HepG2 (cell line): ENCODE results near the gene CBFA2T2. TPM values are rescaled to one million over a fixed set of nuclear protein-coding genes. Genes with fewer than 3 reads are reported as not detected.
A peak's percentile ranks its signal among the peaks of the same experiment; 100 is the strongest.

Experiments used
- FOXA1 ChIP-seq, 2 experiments: fragments of 450-650 bp in 1 of 2; sonication (generic) in 1 of 2; formaldehyde crosslinking in 1 of 2; IDR thresholded peaks; 2 replicates each; pipeline versions ENCODE4 v1.4.0 to v1.6.1; 2016 to 2020; ENCODE audit warnings: missing genetic modification reagents in 1 of 2
- HIC2 ChIP-seq: sonication (generic); formaldehyde crosslinking; IDR thresholded peaks from 2 replicates; pipeline ENCODE4 v1.9.0; 2022; ENCODE audit warnings: low read depth, missing genetic modification reagents
- HNF4G ChIP-seq, 2 experiments: sonication (generic) in 1 of 2; formaldehyde crosslinking in 1 of 2; IDR thresholded peaks; 2 replicates each; pipeline versions ENCODE4 v1.4.0 to v1.6.1; 2011 to 2020; ENCODE audit warnings: borderline replicate concordance in 2 of 2, low read depth in 2 of 2, mild to moderate bottlenecking in 2 of 2, low read length in 1 of 2, missing genetic modification reagents in 1 of 2, moderate library complexity in 1 of 2
- KAT8 ChIP-seq: IDR thresholded peaks from 2 replicates; pipeline ENCODE4 v1.6.1; 2016; ENCODE audit warnings: missing genetic modification reagents, missing compliant biosample characterization
- KLF12 ChIP-seq: sonication (generic); formaldehyde crosslinking; IDR thresholded peaks from 2 replicates; pipeline ENCODE4 v1.4.0; 2020; ENCODE audit warnings: missing genetic modification reagents, borderline replicate concordance
- KLF9 ChIP-seq: IDR thresholded peaks from 2 replicates; pipeline ENCODE4 v1.6.1; 2016; ENCODE audit warnings: low read depth
- LRRFIP1 ChIP-seq: sonication (generic); formaldehyde crosslinking; conservative IDR thresholded peaks from 2 replicates; pipeline ENCODE4 v1.4.0; 2020; ENCODE audit warnings: missing genetic modification reagents
- MIER2 ChIP-seq: IDR thresholded peaks from 2 replicates; pipeline ENCODE4 v1.6.1; 2016; ENCODE audit warnings: missing biosample characterization, missing genetic modification reagents
- MNT ChIP-seq: fragments of 450-650 bp; IDR thresholded peaks from 2 replicates; pipeline ENCODE4 v1.6.1; 2016
- NFE2L2 ChIP-seq: fragments of 150-350 bp; IDR thresholded peaks from 2 replicates; pipeline ENCODE4 v1.6.1; 2014; ENCODE audit warnings: low read length
- NONO ChIP-seq, 2 experiments: fragments of 450-650 bp in 1 of 2; sonication (generic) in 1 of 2; formaldehyde crosslinking in 1 of 2; IDR thresholded peaks in 1 of 2; conservative IDR thresholded peaks in 1 of 2; 2 replicates each; pipeline versions ENCODE4 v1.6.1 to v1.8.0; 2017 to 2022; ENCODE audit warnings: mild to moderate bottlenecking in 1 of 2, missing genetic modification reagents in 1 of 2, moderate library complexity in 1 of 2
- PHF21A ChIP-seq: sonication (generic); formaldehyde crosslinking; IDR thresholded peaks from 2 replicates; pipeline ENCODE4 v1.5.0; 2020; ENCODE audit warnings: mild to moderate bottlenecking, missing genetic modification reagents
- SATB2 ChIP-seq: sonication (generic); formaldehyde crosslinking; IDR thresholded peaks from 2 replicates; pipeline ENCODE4 v1.5.0; 2020; ENCODE audit warnings: missing genetic modification reagents
- SRSF9 ChIP-seq: fragments of 200-400 bp; formaldehyde crosslinking; IDR thresholded peaks from 2 replicates; pipeline ENCODE4 v1.6.1; 2018; ENCODE audit warnings: borderline replicate concordance, mild to moderate bottlenecking, low read depth, low read length; ENCODE audit not compliant: insufficient read depth, poor library complexity, severe bottlenecking
- TEAD3 ChIP-seq: optimal IDR thresholded peaks from 2 replicates; pipeline ENCODE3; 2016; ENCODE audit warnings: borderline replicate concordance
- ZBTB38 ChIP-seq: sonication (generic); formaldehyde crosslinking; IDR thresholded peaks from 2 replicates; pipeline ENCODE4 v1.5.1; 2020; ENCODE audit warnings: mild to moderate bottlenecking, missing genetic modification reagents
- ZNF607 ChIP-seq: sonication (generic); formaldehyde crosslinking; IDR thresholded peaks from 2 replicates; pipeline ENCODE4 v1.5.1; 2020; ENCODE audit warnings: missing genetic modification reagents, mild to moderate bottlenecking, borderline replicate concordance
- ZNF713 ChIP-seq: sonication (generic); formaldehyde crosslinking; IDR thresholded peaks from 2 replicates; pipeline ENCODE4 v1.4.0; 2020; ENCODE audit warnings: mild to moderate bottlenecking, missing genetic modification reagents
- ZNF75D ChIP-seq: sonication (generic); formaldehyde crosslinking; IDR thresholded peaks from 2 replicates; pipeline ENCODE4 v1.8.1; 2023; ENCODE audit warnings: missing genetic modification reagents, mild to moderate bottlenecking, borderline replicate concordance
- ZNF839 ChIP-seq: sonication (generic); formaldehyde crosslinking; IDR thresholded peaks from 2 replicates; pipeline ENCODE4 v1.4.0; 2020; ENCODE audit warnings: missing genetic modification reagents, mild to moderate bottlenecking, borderline replicate concordance
- polyA plus RNA-seq, 8 experiments: library from polyadenylated mRNA; depleted of rRNA in 3 of 8; stranded (reverse) in 7 of 8; unstranded in 1 of 8; fragments of >200 nt; fragmentation: Illumina TruSeq in 4 of 8; extraction: Trizol in 4 of 8; gene quantifications; 2 replicates each; pipeline versions ENCODE4 v1.2.1 to v1.2.3, GENCODE V29; 2011 to 2016; ENCODE audit warnings: low read depth in 4 of 8, missing spikeins in 1 of 8, mixed read lengths in 1 of 8; ENCODE audit not compliant: insufficient read depth in 1 of 8
- total RNA-seq, 5 experiments: library from RNA; depleted of rRNA; stranded (reverse); fragments of >200 nt; fragmentation: Illumina TruSeq; extraction: Trizol; gene quantifications; 2 replicates each; pipeline ENCODE4 v1.2.3, GENCODE V29; 2016; ENCODE audit warnings: low read depth in 1 of 5
- TF ChIP-seq, protein P1 (sequence below): sonication (generic); formaldehyde crosslinking; IDR thresholded peaks from 2 replicates; pipeline ENCODE4 v1.4.0; 2020; ENCODE audit warnings: missing genetic modification reagents

CBFA2T2 gene
- total and polyA plus RNA-seq, 2 of the 13 experiments (the other 11 are each of a cell fraction or from before 2014, with no cell fraction given): 6.3 to 21.2 TPM

GRCh38 chr20:33489495-33490022 lies 337 bp upstream of the CBFA2T2 start (continued):
- TF ChIP-seq PHF21A (CRISPR knock-in tag) (no peak), SRSF9 (no peak), ZNF713 (CRISPR knock-in tag) (no peak; the same call in 1 of the 2 replicates), MIER2 (CRISPR knock-in tag) (peak; percentile 85), TEAD3 (CRISPR knock-in tag) (peak; percentile 73), KLF9 (CRISPR knock-in tag) (peak; percentile 59; the same call in 1 of the 2 replicates), LRRFIP1 (CRISPR knock-in tag) (no peak), KLF12 (CRISPR knock-in tag) (0 out of 2 replicates have a peak, but pooled peaks have one; percentile 24), HIC2 (CRISPR knock-in tag) (no peak), NFE2L2 (no peak), ZNF839 (CRISPR knock-in tag) (no peak), SATB2 (CRISPR knock-in tag) (0 out of 2 replicates have a peak, but pooled peaks have one; percentile 77), MNT (peak; percentile 66; the same call in 1 of the 2 replicates), HNF4G (IDR thresholded peaks at IDR 0.05; ENCODE audit: borderline replicate concordance, low read depth, low read length) (no peak), HNF4G (CRISPR knock-in tag; IDR thresholded peaks at IDR 0.05; ENCODE audit: borderline replicate concordance, low read depth) (peak; percentile 31; the same call in 1 of the 2 replicates), NONO (IDR thresholded peaks at IDR 0.05) (no peak), NONO (CRISPR knock-in tag; conservative IDR thresholded peaks at IDR 0.05) (peak; percentile 89), ZBTB38 (CRISPR knock-in tag) (peak; percentile 82; the same call in 1 of the 2 replicates), ZNF75D (CRISPR knock-in tag) (no peak), KAT8 (CRISPR knock-in tag) (peak; percentile 97), FOXA1 (IDR thresholded peaks at IDR 0.05) (no peak), FOXA1 (CRISPR knock-in tag; IDR thresholded peaks at IDR 0.05) (no peak; the same call in 1 of the 2 replicates), ZNF607 (CRISPR knock-in tag) (peak; percentile 85; the same call in 1 of the 2 replicates)
- TF ChIP-seq, protein P1, sequence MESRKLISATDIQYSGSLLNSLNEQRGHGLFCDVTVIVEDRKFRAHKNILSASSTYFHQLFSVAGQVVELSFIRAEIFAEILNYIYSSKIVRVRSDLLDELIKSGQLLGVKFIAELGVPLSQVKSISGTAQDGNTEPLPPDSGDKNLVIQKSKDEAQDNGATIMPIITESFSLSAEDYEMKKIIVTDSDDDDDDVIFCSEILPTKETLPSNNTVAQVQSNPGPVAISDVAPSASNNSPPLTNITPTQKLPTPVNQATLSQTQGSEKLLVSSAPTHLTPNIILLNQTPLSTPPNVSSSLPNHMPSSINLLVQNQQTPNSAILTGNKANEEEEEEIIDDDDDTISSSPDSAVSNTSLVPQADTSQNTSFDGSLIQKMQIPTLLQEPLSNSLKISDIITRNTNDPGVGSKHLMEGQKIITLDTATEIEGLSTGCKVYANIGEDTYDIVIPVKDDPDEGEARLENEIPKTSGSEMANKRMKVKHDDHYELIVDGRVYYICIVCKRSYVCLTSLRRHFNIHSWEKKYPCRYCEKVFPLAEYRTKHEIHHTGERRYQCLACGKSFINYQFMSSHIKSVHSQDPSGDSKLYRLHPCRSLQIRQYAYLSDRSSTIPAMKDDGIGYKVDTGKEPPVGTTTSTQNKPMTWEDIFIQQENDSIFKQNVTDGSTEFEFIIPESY (CRISPR knock-in tag): peak; percentile 57; the same call in 1 of the 2 replicates
